Measurements from ENCODE around the gene KCNAB1.
"Not testable (repeated sequence)": the region's sequence is repeated elsewhere in the genome, so short reads cannot be mapped to it uniquely, and the experiment has no call there.

Gene KCNAB1

GRCh38 chr3:156137397-156137796, 17.0 kb downstream of the KCNAB1 start:
- DNase-seq, result not testable (repeated sequence)

DNA sequence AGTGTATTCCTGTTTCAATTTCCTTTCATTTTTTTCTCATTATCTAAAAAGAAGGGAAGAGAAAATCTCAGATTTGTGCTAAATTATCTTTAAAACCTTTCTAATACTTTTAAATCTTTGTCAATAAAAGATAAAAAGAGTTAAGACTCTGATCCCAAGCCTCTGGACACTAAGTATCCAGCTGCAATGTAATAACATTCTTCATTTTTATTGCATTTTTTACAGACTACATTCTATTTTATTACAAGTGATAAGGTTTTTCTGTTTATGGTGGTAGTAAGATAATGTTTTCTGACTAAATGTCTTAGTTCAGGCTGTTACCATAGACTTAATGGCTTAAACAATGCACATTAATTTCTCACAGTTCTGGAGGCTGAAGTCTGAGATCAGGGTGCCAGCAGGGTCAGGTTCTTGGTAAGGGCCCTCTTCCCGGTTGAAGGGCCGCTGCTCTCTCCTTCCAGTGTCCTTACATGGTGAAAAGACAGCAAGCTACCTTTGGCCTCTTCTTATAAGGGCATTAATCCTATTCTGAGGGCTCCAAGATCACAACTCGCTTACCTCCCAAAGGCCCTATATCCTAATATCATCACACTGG, 19.7 kb downstream of the KCNAB1 start:
- no peak for DNase-seq

DNA sequence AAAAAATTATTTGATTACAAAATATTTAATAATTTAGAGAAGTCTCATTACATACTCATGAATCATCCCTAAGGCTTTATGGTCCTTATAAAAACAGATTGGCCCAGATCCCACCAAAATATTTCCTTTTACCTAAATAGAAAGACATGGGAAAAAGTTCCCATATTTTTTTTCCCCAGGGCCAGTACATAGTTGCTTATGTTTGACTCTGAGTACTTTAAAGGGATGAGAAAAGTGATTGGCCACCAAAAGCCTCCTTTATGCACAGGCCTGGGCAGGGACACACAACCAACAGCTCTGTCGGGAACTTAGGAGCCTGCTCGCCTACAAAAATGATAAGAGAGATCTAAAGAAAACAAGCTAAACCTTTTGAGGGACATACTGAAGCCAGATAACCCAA, 22.3 kb downstream of the KCNAB1 start:
- DNase-seq, result no peak

GRCh38 chr3:156143136-156143535, 22.8 kb downstream of the KCNAB1 start:
- no peak for DNase-seq

DNA sequence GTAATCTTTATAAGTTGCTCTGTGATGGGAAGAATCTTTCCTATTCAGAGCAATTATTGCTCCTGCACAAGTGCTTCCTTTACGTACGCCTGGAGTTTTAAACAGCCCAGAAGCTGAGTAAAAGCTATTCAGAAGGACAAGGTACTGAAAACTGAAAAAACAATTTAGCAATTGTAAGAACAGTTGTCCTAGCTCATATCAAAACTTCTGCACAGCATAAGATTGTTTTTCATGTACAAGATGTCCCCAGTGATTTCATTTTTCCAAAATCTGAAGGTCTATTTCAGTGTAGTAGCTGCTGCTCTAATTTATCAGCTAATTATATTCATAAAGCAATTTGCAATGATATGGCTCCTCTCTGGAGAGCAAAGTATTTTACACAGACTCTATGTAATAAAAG, 23.7 kb downstream of the KCNAB1 start:
- DNase-seq, result no peak

- DNase-seq, result no peak
Observed at GRCh38 chr3:156145866-156146265, 25.5 kb downstream of the KCNAB1 start.

- DNase-seq, result no peak
Observed at GRCh38 chr3:156148345-156148945, 28.1 kb downstream of the KCNAB1 start.

DNA sequence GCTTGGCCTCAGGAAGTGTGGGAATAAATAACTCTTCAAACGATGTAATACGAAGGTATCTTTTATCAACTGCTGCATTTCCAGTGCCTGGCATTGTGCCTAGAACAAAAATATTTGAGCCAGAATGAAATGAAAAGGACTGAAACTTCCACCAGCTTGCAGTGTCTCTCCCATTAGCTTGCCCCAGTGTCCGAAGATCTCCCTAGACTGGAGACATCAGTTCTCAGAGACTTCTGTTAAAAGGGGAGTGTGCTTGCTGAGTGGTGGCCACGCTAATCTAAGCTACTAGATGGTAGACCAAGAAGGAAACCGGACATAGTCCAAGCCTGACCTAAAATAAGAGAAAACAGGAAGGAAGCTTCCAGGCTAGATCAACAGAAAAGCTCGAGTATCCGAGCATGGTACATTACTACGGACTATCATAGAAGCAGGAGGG, 28.6 kb downstream of the KCNAB1 start:
- peak in 1 of 56 donors; percentile 13 for DNase-seq

- peak in 1 of 56 donors; percentile 11 for DNase-seq
Observed at GRCh38 chr3:156149876-156150275, 29.5 kb downstream of the KCNAB1 start.

DNA sequence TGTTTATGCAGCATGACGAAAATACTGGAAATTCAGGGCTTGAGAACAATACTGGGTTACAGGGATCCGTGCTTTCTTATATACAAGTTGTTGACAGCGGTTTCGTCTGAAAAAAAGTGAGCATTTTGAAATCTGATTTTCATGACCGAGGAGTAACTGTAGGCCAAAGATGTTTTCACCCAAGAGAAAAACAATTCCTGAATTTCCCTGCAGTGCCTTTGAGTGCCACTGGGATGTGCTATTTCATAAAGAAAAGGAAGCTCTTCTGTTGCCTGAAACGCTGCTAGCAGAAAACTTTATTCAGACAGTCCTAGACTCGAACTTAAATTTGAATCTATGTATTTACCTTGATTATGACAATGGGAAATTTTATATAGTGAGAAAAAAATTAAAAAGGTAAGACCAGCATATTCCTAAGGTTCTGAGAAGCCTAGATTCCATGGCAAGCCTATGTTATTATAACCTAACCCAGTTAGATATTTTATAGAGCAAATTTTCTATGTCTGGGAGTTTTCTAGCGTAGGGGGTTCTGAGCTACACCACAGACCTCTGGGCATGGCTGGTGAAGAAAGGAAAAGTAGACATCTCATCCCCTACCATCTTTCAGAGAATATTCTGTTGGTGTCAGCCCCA, 30.2 kb downstream of the KCNAB1 start:
- peak in 39 of 56 donors; percentile 3 to 78 (median 26) for DNase-seq

DNA sequence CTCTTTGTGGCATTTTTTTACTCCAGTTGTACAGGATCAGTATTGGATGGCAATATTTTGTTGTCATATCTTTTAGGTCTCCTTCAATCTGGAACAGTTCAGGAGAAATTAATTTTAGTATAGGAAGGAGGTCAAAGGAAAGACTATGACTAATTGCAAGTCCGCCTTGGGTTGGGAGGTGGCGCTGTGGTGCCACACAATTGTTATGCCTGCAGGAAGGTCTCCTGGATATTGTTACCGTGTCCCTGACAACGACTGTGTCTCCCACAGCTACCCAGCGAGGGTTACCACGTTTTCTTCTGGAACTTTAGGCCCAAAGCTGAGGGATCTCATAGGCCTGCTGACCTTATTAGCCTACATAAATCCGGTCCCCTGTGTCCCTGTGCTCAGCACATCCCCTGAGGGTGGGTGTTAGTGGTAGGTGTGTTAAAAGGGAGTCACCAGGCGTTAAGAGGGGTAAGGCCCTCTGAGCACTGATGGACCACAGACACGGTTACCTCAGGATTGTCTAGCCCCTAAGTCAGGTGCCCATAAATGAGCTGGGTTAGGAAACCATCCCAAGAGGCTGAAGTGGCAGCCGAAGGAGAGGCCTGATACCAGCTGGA, 31.5 kb downstream of the KCNAB1 start:
- DNase-seq, result peak in 44 of 56 donors; percentile 6 to 76 (median 31)

DNA sequence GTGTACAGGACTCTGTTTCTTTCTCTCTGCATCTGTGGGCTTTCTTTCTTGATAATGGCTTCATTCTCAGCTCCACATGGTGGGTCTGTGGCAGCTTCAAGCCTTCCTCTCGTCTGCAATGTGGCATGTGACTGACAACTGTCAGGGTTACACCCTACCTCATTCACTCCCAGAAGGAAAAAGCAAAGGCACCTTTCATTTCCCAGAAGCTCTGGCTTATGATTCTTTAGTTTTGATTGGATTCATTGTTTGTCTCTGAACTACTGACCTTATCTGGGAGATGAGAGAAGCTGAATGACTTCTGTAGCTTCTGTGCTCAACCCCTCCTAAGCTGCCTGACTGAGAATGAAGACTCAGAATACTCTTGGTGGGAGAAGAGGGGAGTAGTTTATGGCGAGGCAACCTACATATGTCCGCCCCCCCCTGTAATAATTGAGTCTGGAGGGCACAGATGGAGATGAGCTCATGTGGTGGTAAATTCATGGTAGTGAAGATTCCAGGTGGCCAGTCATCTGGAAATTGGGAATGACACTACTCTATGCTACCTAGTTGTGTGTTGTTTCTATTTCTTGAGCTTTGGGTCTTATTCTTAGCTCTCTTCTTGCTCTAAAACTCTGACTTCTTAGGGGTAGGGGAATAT, 38.4 kb downstream of the KCNAB1 start:
- DNase-seq, result no peak

DNA sequence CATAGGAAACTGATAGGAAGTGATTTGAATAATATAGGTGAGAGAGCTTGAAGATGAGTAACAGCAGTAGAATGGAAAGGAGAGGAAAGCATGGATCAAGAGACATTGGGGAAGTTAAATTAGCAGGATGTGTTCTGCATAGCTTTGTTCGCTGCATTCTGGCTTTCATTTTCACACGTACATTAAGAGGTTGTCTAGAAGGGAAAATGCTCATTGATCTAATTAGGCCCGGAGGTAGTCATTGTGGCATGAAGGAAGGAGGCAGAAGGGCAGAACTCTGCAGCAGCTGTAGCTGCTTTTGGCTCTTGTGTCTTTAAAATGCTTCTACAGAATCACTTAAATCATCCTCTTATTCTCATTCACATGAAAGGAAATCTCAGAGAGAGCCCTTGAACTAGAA, 40.3 kb downstream of the KCNAB1 start:
- DNase-seq, result no peak

- no peak for DNase-seq
Observed at GRCh38 chr3:156161172-156161571, 40.8 kb downstream of the KCNAB1 start.

DNA sequence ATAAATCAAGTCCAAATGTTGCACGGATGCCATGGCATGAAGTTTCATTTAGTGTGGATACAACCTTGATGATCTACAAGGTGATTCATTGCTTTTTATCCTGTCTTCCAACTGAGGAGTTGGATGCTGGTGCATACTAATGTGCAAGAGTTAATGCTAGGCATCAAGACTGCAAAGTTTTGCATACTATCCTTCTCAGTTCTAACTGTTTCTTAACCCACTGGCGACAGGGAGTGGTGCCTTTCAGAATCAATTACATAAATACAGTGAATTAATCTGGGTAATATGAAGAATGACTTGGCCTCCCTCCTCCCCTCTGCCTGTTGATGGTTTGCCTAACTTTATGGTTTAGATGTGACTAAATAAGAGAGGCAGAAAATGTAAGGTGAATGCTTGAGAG, 43.5 kb downstream of the KCNAB1 start:
- DNase-seq, result no peak

DNA sequence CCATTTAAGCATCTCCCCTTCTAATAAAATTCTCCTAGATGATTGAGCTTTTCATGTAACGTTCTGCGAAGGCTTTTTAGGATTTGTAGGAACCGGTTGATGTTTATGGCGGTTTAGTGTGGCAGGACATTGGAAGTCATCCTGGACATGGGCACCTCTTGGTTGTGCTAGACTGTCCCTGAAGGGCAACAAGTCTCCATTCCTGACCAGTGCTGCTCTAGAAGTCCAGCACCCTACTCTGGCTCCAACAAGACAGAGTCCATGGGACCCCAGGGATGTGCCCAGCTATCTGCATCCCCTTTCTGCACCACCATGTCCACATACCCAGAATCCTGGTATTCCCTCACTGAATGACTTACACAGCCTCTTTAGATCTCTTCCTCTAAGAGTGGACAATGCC, 46.4 kb downstream of the KCNAB1 start:
- no peak for DNase-seq

DNA sequence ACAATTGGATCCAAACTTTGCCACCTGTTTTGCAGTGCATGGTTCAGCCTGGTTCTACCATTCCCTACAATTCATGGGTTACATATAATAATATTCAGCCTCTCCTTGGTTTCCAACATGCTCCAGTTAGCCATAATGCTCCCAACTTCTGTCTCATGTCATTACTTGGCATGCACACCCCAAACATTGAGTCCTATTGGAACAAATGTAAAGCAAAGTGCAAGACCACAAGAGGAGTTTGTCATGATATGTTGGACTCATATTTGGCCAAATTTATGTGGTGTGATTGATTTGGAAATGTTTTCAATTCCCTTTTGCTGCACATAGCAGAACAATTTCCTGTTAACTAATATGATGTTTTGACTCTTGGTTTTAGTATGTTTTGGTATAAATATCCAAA, 50.2 kb downstream of the KCNAB1 start:
- DNase-seq, result no peak

- DNase-seq, result no peak
Observed at GRCh38 chr3:156171281-156172267, 51.2 kb downstream of the KCNAB1 start.

- DNase-seq, result no peak
Observed at GRCh38 chr3:156172536-156172935, 52.2 kb downstream of the KCNAB1 start.

GRCh38 chr3:156174229-156174847, 54.0 kb downstream of the KCNAB1 start:
- DNase-seq, result peak in 15 of 56 donors; percentile 0 to 45 (median 16)

Data from nucleus accumbens (tissue), 56 donors.